OCI-LY7 (cell line): ENCODE data around the gene NIPBL.
"Not testable (repeated sequence)": the region's sequence is repeated elsewhere in the genome, so short reads cannot be mapped to it uniquely, and the experiment has no call there.

Source experiments
- EZH2phosphoT487 ChIP-seq: fragments of 200-600 bp; sonication (generic); IDR thresholded peaks from 2 replicates; pipeline ENCODE4 v1.6.1; 2018; ENCODE audit warnings: low read depth, borderline replicate concordance, mild to moderate bottlenecking, mixed run types, antibody characterized with exemption, low read length, moderate library complexity, mixed read lengths
- TF ChIP-seq, protein P1 (sequence below): fragments of 200-600 bp; sonication (generic); conservative IDR thresholded peaks from 2 replicates; pipeline ENCODE4 v1.5.1; 2014; ENCODE audit warnings: mild to moderate bottlenecking, antibody characterized with exemption, low read length, moderate library complexity, mixed read lengths

DNA sequence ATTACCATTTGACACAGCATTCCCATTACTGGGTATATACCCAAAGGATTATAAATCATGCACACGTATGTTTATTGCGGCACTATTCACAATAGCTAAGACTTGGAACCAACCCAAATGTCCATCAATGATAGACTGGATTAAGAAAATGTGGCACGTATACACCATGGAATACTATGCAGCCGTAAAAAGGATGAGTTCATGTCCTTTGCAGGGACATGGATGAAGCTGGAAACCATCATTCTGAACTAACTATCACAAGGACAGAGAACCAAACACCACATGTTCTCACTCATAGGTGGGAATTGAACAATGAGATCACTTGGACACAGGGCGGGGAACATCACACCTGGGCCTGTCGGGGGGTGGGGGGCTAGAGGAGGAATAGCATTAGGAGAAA lies 23.7 kb upstream of the NIPBL start:
- TF ChIP-seq, protein P1, sequence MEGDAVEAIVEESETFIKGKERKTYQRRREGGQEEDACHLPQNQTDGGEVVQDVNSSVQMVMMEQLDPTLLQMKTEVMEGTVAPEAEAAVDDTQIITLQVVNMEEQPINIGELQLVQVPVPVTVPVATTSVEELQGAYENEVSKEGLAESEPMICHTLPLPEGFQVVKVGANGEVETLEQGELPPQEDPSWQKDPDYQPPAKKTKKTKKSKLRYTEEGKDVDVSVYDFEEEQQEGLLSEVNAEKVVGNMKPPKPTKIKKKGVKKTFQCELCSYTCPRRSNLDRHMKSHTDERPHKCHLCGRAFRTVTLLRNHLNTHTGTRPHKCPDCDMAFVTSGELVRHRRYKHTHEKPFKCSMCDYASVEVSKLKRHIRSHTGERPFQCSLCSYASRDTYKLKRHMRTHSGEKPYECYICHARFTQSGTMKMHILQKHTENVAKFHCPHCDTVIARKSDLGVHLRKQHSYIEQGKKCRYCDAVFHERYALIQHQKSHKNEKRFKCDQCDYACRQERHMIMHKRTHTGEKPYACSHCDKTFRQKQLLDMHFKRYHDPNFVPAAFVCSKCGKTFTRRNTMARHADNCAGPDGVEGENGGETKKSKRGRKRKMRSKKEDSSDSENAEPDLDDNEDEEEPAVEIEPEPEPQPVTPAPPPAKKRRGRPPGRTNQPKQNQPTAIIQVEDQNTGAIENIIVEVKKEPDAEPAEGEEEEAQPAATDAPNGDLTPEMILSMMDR = not testable (repeated sequence)
- not testable (repeated sequence) for TF ChIP-seq EZH2phosphoT487
